Body of pancreas (tissue), 4 donors: ENCODE data around the gene SH3PXD2A.
"Not testable (repeated sequence)": the region's sequence is repeated elsewhere in the genome, so short reads cannot be mapped to it uniquely, and the experiment has no call there.

ENCODE experiments used
- POLR2A ChIP-seq, 3 donors: fragments of 450-650 bp; IDR thresholded peaks; one replicate each; pipeline ENCODE4 v1.6.1; 2016; ENCODE audit warnings: antibody characterized with exemption in 3 of 3, mild to moderate bottlenecking in 2 of 3
- TF ChIP-seq, protein P1 (sequence below), 7 experiments: fragments of 450-650 bp in 4 of 7; fragments of 200-600 bp in 3 of 7; sonication (generic) in 3 of 7; IDR thresholded peaks; one replicate each; pipeline ENCODE4 v1.5.1; 2016 to 2019; ENCODE audit warnings: antibody characterized with exemption in 7 of 7

DNA sequence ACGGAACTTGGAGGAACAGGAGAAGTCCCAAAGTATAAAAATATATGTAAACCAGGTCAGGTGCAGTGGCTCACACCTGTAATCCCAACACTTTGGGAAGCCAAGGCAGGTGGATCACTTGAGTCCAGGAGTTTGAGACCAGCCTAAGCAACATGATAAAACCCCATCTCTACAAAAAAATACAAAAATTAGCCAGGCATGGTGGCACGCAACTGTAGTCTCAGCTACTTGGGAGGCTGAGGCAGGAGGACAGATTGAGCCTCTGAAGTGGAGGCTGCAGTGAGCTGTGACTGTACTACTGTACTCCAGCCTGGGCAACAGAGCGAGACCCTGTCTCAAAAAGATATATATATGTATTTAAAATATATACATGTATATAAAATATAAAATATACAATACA, 95.1 kb downstream of the SH3PXD2A start:
- TF ChIP-seq, protein P1, sequence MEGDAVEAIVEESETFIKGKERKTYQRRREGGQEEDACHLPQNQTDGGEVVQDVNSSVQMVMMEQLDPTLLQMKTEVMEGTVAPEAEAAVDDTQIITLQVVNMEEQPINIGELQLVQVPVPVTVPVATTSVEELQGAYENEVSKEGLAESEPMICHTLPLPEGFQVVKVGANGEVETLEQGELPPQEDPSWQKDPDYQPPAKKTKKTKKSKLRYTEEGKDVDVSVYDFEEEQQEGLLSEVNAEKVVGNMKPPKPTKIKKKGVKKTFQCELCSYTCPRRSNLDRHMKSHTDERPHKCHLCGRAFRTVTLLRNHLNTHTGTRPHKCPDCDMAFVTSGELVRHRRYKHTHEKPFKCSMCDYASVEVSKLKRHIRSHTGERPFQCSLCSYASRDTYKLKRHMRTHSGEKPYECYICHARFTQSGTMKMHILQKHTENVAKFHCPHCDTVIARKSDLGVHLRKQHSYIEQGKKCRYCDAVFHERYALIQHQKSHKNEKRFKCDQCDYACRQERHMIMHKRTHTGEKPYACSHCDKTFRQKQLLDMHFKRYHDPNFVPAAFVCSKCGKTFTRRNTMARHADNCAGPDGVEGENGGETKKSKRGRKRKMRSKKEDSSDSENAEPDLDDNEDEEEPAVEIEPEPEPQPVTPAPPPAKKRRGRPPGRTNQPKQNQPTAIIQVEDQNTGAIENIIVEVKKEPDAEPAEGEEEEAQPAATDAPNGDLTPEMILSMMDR (IDR thresholded peaks at IDR 0.05) = not testable (repeated sequence)
- TF ChIP-seq POLR2A (IDR thresholded peaks at IDR 0.05) = not testable (repeated sequence)
